Liver (tissue), 9 donors: ENCODE results near the gene ANO7. TPM values are rescaled to one million over a fixed set of nuclear protein-coding genes. Genes with fewer than 3 reads are reported as not detected.

ENCODE experiments used
- DNase-seq: peaks from one replicate; pipeline ENCODE4 v3.0.0-alpha.2; 2017; ENCODE audit warnings: low spot score
- H3K27ac ChIP-seq, 2 donors: one replicate each; pipeline ENCODE4 v1.7.0; 2013; ENCODE audit warnings: inconsistent platforms in 2 of 2, low read length in 2 of 2, control low read depth in 1 of 2, low read depth in 1 of 2, mild to moderate bottlenecking in 1 of 2
- H3K27me3 ChIP-seq, 4 donors: one replicate each; pipeline versions ENCODE4 v1.6.1 to v1.7.0; 2013; ENCODE audit warnings: low read length in 3 of 4, inconsistent platforms in 1 of 4, mild to moderate bottlenecking in 1 of 4, moderate library complexity in 1 of 4; ENCODE audit not compliant: control insufficient read depth in 4 of 4, insufficient read depth in 4 of 4
- H3K36me3 ChIP-seq, 4 donors: one replicate each; pipeline versions ENCODE4 v1.6.1 to v1.7.0; 2013; ENCODE audit warnings: low read length in 3 of 4, mild to moderate bottlenecking in 3 of 4, low read depth in 1 of 4, moderate library complexity in 1 of 4; ENCODE audit not compliant: control insufficient read depth in 4 of 4, insufficient read depth in 3 of 4
- H3K4me1 ChIP-seq, 4 donors: one replicate each; pipeline versions ENCODE4 v1.6.1 to v1.7.0; 2013; ENCODE audit warnings: low read length in 3 of 4, mild to moderate bottlenecking in 3 of 4, moderate library complexity in 1 of 4; ENCODE audit not compliant: control insufficient read depth in 4 of 4, insufficient read depth in 4 of 4
- H3K4me3 ChIP-seq, 3 donors: one replicate each; pipeline versions ENCODE4 v1.6.1 to v1.7.0; 2013; ENCODE audit warnings: low read length in 3 of 3, control low read depth in 1 of 3, low read depth in 1 of 3, mild to moderate bottlenecking in 1 of 3
- H3K9ac ChIP-seq, 2 donors: one replicate each; pipeline ENCODE4 v1.7.0; 2013; ENCODE audit warnings: low read length in 2 of 2, mild to moderate bottlenecking in 2 of 2, moderate library complexity in 2 of 2, control low read depth in 1 of 2, low read depth in 1 of 2
- H3K9me3 ChIP-seq, 4 donors: one replicate each; pipeline versions ENCODE4 v1.6.1 to v1.7.0; 2013; ENCODE audit warnings: low read length in 3 of 4; ENCODE audit not compliant: control insufficient read depth in 4 of 4
- ATF3 ChIP-seq: IDR thresholded peaks from 2 replicates; pipeline ENCODE4 v1.6.1; 2016; ENCODE audit warnings: antibody characterized with exemption
- CTCF ChIP-seq: fragments of 150-350 bp; IDR thresholded peaks from 2 replicates; pipeline ENCODE4 v1.5.1; 2017; ENCODE audit warnings: improper control_type of control experiment, low read depth, low read length; ENCODE audit not compliant: missing input control
- EGR1 ChIP-seq, 2 donors: IDR thresholded peaks; 2 replicates each; pipeline ENCODE4 v1.6.1; 2016 to 2018; ENCODE audit warnings: antibody characterized with exemption in 2 of 2, low read depth in 2 of 2
- FOXA2 ChIP-seq: IDR thresholded peaks from 2 replicates; pipeline ENCODE4 v1.6.1; 2016; ENCODE audit warnings: antibody characterized with exemption
- HNF4A ChIP-seq, 2 donors: conservative IDR thresholded peaks; 2 replicates each; pipeline ENCODE4 v1.6.1; 2016; ENCODE audit warnings: antibody characterized with exemption in 2 of 2, mild to moderate bottlenecking in 2 of 2
- HNF4G ChIP-seq: IDR thresholded peaks from 2 replicates; pipeline ENCODE4 v1.6.1; 2016; ENCODE audit warnings: antibody characterized with exemption
- JUND ChIP-seq, 2 donors: IDR thresholded peaks; 2 replicates each; pipeline ENCODE4 v1.6.1; 2016; ENCODE audit warnings: antibody characterized with exemption in 2 of 2
- REST ChIP-seq: IDR thresholded peaks from 2 replicates; pipeline ENCODE4 v1.6.1; 2016; ENCODE audit warnings: antibody characterized with exemption, mild to moderate bottlenecking
- RXRA ChIP-seq, 2 donors: IDR thresholded peaks; 2 replicates each; pipeline ENCODE4 v1.6.1; 2017 to 2018; ENCODE audit warnings: antibody characterized with exemption in 2 of 2, mild to moderate bottlenecking in 1 of 2
- TAF1 ChIP-seq: conservative IDR thresholded peaks from 2 replicates; pipeline ENCODE4 v1.6.1; 2016; ENCODE audit warnings: antibody characterized with exemption, mild to moderate bottlenecking
- YY1 ChIP-seq: IDR thresholded peaks from 2 replicates; pipeline ENCODE4 v1.6.1; 2016; ENCODE audit warnings: antibody characterized with exemption, mild to moderate bottlenecking
- ZBTB33 ChIP-seq: IDR thresholded peaks from 2 replicates; pipeline ENCODE4 v1.6.1; 2016; ENCODE audit warnings: antibody characterized with exemption
- WGBS: extraction: QIAGEN DNeasy Blood & Tissue Kit; methylation state at CpG from one replicate; pipeline ENCODE4 v1.1.7; 2013; 5-methylcytosine and 5-hydroxymethylcytosine counted together
- polyA plus RNA-seq, 2 donors: library from polyadenylated mRNA; stranded (reverse) in 1 of 2; unstranded in 1 of 2; fragments of 200-250 nt in 1 of 2; fragments of >200 nt in 1 of 2; fragmentation: Nextera tagmentation in 1 of 2; extraction: Ambion mirVana in 1 of 2; gene quantifications; one replicate each; pipeline versions ENCODE4 v1.2.1 to v1.2.3, GENCODE V29; 2013 to 2015
- total RNA-seq, 2 donors: library from RNA; depleted of rRNA; stranded (reverse); fragments of >200 nt; gene quantifications; one replicate each; pipeline ENCODE4 v1.2.3, GENCODE V29; 2014
- donor health status: healthy.
- donor health status: healthy.
- donor health status: healthy.
- donor health status: healthy.
- donor health status: healthy.

The ANO7 gene
- total and polyA plus RNA-seq, 4 donors, result 0.25 to 0.70 (median 0.45) TPM

GRCh38 chr2:241139531-241140444, 48.7 kb upstream of the ANO7 start:
- peaks cover 1 to 11% (median 8%) of the 10 kb centered on the region in 4 donors for H3K4me1 ChIP-seq
- no peak overlapping the region for H3K27ac ChIP-seq
- no peak for TF ChIP-seq ATF3
- WGBS, result 98% methylated on average over 24 of the region's 24 CpGs
- DNase-seq, result no peak
- H3K4me3 ChIP-seq, result no peak overlapping the region
- no peaks in the 10 kb centered on the region for H3K27me3 ChIP-seq
- H3K9ac ChIP-seq, result no peak overlapping the region
- no peaks in the 10 kb centered on the region for H3K9me3 ChIP-seq
- H3K36me3 ChIP-seq, result peaks cover 0 to 4% (median 0%) of the 10 kb centered on the region in 4 donors

GRCh38 chr2:241140445-241140840, 48.0 kb upstream of the ANO7 start:
- TF ChIP-seq CTCF, result no peak
- TF ChIP-seq REST, result no peak
- no peak for TF ChIP-seq RXRA (IDR thresholded peaks at IDR 0.05)
- TF ChIP-seq YY1, result no peak
- no peak for DNase-seq
- H3K4me1 ChIP-seq, result peaks cover 1 to 11% (median 8%) of the 10 kb centered on the region in 4 donors
- WGBS, result 95% methylated on average over 10 of the region's 10 CpGs
- no peak overlapping the region for H3K4me3 ChIP-seq
- H3K27ac ChIP-seq, result no peak overlapping the region
- no peaks in the 10 kb centered on the region for H3K9me3 ChIP-seq
- H3K36me3 ChIP-seq, result peaks cover 0 to 4% (median 0%) of the 10 kb centered on the region in 4 donors
- no peak overlapping the region for H3K9ac ChIP-seq
- no peaks in the 10 kb centered on the region for H3K27me3 ChIP-seq

- Histone ChIP-seq H3K4me3 (no peak overlapping the region), H3K36me3 (peaks cover 0 to 4% (median 0%) of the 10 kb centered on the region in 4 donors), H3K9ac (no peak overlapping the region), H3K4me1 (peaks cover 0 to 2% (median 2%) of the 10 kb centered on the region in 4 donors), H3K27ac (no peak overlapping the region), H3K27me3 (no peaks in the 10 kb centered on the region), H3K9me3 (no peaks in the 10 kb centered on the region)
- DNase-seq, result no peak
- WGBS, result 98% methylated on average over 14 of the region's 14 CpGs
- TF ChIP-seq JUND (IDR thresholded peaks at IDR 0.05) (no peak), ZBTB33 (no peak), HNF4G (no peak), ATF3 (no peak), EGR1 (IDR thresholded peaks at IDR 0.05; ENCODE audit: low read depth in 2 of 2) (no peak), HNF4A (conservative IDR thresholded peaks at IDR 0.05) (no peak), FOXA2 (no peak), CTCF (no peak), TAF1 (no peak)
These were observed 47.2 kb upstream of the ANO7 start for GRCh38 chr2:241141214-241141770.
